ENCODE results near the gene B9D1.

The B9D1 gene

DNA sequence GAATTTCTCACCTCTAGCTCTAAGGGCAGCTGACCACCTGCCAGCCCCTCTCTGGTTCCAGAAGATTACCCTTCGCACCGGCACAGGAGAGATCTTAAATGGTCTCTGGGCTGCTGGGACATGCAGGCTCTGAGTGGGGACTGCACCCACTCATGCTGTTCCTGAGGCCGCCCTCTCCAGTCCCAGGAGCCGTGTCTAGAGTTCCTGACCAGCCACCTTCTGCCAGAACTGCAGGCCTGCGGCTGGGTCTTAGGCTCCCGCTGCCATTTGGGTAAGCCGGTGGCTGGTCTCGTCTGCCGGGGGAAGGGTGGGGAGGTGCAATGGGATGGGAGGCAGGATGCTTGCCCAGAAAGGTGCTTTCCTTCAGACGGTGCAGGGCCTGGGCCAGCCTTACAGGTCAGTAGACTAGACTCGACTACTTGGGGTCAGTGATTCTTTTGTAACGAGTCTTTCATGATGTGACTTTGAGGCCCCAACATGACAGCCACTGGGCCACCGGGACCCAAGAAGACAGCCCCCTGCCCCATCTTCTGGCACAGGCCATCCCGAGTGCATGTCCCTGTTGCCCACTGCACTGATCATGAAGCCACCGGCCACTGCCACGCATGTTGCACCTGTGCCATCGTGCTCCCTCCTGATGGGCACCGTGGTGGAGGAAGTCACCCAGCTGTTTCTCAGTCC, 26.4 kb downstream of the B9D1 start:
- no peak for DNase-seq

- no peak for DNase-seq
Measured at GRCh38 chr17:19334331-19334730, 28.2 kb downstream of the B9D1 start.

- no peak for DNase-seq
Measured at GRCh38 chr17:19333736-19334290, 28.7 kb downstream of the B9D1 start.

DNA sequence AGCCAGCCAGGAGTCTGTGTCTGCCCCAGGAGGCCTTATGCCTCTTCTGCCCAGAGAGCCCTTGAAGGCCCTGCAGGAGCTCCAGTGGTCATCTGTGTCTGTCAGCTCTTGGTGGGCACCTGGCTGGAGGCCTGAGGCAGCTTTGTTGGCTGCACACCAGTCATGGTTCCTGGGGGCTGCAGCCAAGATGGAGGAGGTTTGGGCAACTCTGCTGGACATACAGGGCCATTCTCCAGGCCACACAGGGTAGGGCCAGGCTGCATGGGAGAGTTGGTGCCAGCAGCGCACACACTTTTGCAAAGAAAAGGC, 29.4 kb downstream of the B9D1 start:
- no peak for DNase-seq

- no peak for DNase-seq
Measured at GRCh38 chr17:19332371-19333131, 30.0 kb downstream of the B9D1 start.

DNA sequence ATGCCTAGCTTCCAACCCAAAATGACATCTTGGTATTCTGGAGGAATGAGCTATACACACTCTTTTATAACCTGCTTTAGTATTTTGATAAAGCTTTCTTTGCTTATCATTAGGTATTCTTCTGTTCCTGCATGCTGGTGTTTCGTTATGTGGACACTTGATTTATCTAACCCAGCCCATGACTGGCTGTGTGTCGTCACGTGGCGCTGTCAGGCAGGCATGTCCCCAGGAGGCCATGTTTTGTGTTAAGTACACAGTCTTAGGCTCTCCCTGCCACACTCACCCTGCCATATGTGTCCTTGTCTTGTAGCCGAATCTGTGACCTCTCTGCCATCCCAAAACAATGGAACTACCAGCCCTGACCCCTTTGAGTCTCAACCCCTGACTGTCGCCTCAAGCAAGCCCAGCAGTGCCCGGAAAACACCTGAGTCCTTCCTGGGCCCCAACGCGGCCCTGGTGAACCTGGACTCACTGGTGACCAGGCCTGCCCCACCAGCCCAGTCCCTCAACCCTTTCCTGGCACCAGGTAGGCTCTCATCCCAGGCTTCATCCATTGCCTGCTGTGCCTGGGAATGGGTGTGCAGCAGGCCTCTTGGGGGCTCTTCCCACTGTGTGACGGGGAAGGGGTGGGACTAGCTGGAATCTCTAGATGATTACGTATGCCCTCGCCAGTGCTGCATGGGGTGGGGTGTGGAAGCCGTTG, 30.8 kb downstream of the B9D1 start:
- no peak for DNase-seq

DNA sequence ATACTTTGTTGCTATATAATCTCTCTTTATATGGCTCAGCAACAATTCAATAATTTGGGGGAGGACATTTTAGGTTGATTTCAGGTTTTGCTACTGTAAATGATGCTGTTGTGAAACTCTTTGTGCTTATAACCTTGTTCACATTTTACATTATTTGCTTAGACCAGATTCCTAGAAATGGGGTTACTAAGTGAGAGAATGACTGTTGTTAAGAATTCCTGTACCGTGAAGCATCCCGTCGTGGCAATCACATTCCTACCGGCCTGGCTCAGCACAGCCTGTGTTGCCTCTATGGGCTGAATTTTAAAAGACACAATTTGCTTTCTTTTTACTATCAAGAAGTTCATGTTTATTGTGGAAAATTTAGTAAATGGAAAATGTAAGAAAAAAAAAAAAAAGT, 31.4 kb downstream of the B9D1 start:
- no peak for DNase-seq

- no peak for DNase-seq
Measured at GRCh38 chr17:19330271-19330670, 32.3 kb downstream of the B9D1 start.

GRCh38 chr17:19329839-19330238, 32.7 kb downstream of the B9D1 start:
- DNase-seq, result no peak

DNA sequence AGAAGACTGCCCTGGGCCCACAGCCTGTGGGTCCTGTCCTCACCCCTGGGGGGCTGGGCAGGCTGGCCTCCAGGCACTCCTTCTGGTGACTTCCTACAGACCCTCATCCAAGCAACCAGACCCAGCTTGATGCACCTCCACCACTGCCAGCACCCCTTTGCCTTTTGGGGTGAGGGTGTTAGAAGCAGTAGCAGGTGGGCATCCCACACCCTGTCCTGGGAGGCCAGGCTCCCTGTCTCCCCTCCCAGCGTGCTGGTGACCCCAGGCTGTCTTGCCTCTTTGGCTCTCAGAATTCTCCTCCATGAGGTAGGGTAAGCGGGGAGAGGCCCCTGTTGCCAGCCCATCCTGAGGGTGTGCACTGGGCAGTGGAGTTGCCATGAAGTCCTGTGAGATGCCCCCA, 33.4 kb downstream of the B9D1 start:
- no peak for DNase-seq

GRCh38 chr17:19328441-19329061, 34.0 kb downstream of the B9D1 start:
- no peak for DNase-seq

- no peak for DNase-seq
Measured at GRCh38 chr17:19327031-19327783, 35.3 kb downstream of the B9D1 start.

DNA sequence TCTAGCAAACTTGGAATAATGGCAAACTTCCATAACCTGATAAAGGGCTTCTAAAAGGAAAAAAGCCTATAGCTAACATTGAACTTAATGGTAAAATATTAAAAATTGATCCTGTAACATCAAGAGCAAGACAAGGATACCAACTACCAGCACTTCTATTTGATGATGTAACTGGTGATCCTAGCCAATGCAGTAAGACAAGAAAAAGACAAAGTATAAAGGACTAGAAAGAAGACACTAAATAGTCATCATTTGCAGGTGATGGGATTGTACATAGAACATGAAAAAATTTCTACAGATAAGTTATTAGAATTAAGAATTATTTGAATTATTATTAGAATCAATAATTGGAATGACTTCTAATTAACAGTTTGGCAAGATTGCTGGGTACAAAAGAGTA, 37.0 kb downstream of the B9D1 start:
- DNase-seq, result no peak

DNA sequence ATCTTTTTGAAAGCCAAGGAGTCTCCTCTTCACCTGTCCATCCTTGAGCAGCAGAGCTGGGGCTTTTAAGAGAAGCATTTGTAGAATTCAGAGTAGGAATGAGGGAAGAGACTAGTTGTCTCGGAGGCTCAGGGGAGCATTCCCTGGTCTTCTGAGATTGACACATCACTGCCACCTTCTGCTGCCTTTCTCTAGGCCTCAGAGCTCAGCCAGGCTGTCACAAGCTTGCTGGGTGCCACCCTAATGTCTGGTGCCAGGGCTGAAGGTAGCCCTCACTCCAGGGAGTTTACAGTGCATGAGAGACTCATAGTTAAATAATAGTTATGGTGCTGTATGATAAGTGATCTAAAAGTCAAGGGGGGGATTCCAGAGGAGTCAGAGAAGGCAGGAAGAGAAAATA, 39.7 kb downstream of the B9D1 start:
- DNase-seq, result no peak

- no peak for DNase-seq
Measured at GRCh38 chr17:19322129-19322505, 40.4 kb downstream of the B9D1 start.

DNA sequence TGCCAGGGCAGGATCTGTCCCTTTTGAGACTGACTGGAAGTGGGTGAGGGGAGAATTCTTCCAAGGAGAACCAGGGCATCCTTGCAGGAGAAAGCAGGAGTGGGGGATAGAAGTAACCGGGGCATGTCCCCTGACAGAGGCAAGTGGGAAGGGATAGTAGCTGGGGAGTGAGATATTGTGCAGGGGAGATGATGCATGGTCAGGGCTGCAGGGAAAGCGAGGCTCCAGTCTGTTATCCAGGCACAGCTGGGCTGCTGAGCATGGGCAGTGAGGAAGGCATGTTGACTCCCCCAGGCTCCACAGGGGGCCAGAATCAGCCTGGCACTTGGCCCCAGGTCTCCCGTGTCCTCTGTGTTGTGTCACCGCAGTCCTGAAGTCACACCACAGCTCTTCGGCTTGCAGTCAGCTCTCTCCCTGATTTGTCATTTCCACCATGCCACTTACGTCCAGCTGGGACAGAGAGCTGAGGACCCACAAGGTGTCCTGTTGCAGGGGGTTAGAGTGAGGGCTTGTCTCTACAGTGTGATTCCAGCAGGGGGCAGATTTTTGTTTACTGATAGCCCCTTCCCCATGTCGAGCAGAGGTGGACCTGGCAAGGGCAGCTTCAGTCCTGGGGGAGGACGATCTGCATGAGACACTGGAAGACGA, 40.9 kb downstream of the B9D1 start:
- no peak for DNase-seq

DNA sequence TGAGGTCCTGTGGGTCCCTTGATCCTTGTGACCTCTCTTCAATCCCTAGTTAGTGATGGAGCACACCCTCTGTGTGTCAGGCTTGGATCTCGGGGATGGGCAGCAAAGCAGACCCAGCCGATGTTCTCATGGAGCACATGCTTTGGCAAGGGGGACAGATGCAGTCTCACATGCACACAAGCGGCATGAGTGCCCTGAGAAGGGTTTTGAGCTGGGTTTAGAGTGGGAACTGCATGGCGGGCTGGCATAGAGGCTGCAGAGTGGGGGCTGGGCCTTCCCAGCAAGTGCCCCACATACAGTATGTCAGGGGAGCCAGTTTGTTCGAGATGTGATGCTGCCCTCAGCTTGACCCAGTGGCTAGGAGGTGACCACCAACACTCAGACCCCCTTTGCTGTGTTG, 41.6 kb downstream of the B9D1 start:
- DNase-seq, result no peak

DNA sequence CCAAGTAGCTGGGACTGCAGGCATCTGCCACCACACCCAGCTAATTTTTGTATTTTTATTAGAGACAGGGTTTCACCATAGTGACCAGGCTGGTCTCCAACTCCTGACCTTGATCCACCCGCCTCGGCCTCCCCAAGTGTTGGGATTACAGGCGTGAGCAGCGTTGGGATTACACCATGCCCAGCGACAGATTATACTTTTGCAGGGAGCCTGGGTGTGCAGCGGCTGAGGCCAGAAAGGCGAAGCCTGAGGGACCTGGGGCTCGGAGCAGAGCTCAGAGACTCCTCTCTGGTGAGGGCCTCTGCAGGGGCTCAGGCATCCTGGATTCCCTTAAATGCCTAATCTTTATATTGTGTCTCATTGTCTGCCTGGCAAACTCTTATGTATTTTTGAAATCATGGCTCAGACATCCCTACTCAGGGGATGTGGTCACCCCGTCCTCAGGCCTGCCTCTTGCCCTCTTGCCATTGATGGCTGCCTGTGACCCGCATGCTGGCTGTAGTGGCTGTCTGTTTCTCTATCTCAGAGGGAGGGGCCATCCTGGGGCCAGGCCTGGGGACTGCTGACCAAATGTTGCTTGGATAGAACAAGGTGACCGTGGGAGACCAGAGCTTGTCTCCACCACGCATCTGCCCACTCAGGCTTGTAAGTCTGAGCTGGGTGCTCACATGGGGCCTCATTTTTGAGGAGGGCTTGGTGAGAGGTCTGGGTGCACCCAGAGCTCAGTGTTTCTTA, 42.6 kb downstream of the B9D1 start:
- DNase-seq, result no peak

GRCh38 chr17:19318611-19319010, 43.9 kb downstream of the B9D1 start:
- no peak for DNase-seq

DNA sequence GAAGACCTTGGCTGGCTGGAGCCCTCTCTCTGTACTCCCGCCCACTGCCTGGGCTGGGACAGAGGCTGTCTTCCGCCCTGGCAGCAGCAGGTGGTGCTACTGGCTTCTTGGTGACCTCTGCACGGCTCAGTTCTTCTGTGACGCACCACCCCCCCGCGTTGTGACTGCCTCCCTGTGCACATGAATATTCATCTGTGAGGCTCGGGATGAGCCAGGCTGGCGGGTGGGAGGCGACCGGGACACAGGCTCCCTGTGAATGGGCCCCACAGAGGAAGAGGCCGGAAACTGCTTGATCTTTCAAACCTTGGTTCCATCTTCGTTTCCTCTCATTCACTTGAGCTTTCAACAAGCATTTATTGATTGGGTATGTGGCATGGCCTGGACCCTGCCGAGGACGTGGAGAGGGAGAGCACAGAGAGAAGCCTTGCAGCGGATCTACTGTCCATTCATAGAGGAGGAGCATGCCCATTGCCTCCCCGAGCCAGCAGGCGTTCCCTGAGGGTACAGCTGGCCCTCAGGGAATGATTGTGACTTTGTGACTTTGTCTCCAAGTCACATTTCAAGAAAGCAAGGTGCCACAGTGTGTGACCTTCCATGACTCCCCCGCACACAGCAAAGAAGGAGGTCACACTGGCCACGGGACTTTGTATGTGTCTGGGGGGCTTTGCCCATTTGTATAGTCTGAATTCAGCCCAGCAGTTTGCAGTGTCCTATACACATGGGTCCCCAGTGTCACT, 45.0 kb downstream of the B9D1 start:
- no peak for DNase-seq

Data from CD4-positive, alpha-beta T cell treated with Interleukin-17A for 1 hour (primary cell).